Ovary (tissue), 9 donors: ENCODE data around the gene GPSM1. TPM values are rescaled to one million over a fixed set of nuclear protein-coding genes. Genes with fewer than 3 reads are reported as not detected.

Experiments used
- DNase-seq, 5 donors: peaks; one replicate each; pipeline ENCODE4 v3.0.0-alpha.2; 2019 to 2020
- H3K27ac ChIP-seq, 2 donors: fragments of 200-600 bp; one replicate each; pipeline versions ENCODE4 v1.5.1 to v1.8.0; 2019 to 2022
- H3K27me3 ChIP-seq: fragments of 200-600 bp; one replicate; pipeline ENCODE4 v1.8.0; 2022
- H3K36me3 ChIP-seq: fragments of 200-600 bp; sonication (generic); one replicate; pipeline ENCODE4 v1.5.1; 2019
- H3K4me1 ChIP-seq: one replicate; pipeline ENCODE4 v1.8.1; 2013; ENCODE audit warnings: mild to moderate bottlenecking, moderate library complexity; ENCODE audit not compliant: insufficient read depth
- H3K4me3 ChIP-seq: fragments of 200-600 bp; sonication (generic); one replicate; pipeline ENCODE4 v1.5.1; 2017
- H3K9me3 ChIP-seq, 2 donors: fragments of 200-600 bp in 1 of 2; sonication (generic) in 1 of 2; one replicate each; pipeline versions ENCODE4 v1.5.1 to v1.8.1; 2013 to 2019; ENCODE audit warnings: mild to moderate bottlenecking in 1 of 2, moderate library complexity in 1 of 2
- EP300 ChIP-seq: sonication (generic); formaldehyde crosslinking; IDR thresholded peaks from one replicate; pipeline ENCODE4 v1.6.1; 2017; ENCODE audit warnings: antibody characterized with exemption
- POLR2A ChIP-seq: fragments of 450-650 bp; IDR thresholded peaks from one replicate; pipeline ENCODE4 v1.6.1; 2017; ENCODE audit warnings: antibody characterized with exemption, mild to moderate bottlenecking, moderate library complexity
- WGBS, 3 donors: extraction: QIAGEN DNeasy Blood & Tissue Kit in 1 of 3; methylation state at CpG; one replicate each; pipeline versions ENCODE4 v1.1.5 to v1.1.7; 2013 to 2017; 5-methylcytosine and 5-hydroxymethylcytosine counted together
- intact Hi-C, 4 donors: fragments of 100-400 bp; cut with DNase I; formaldehyde crosslinking; loops; one replicate each; pipeline versions ENCODE4 v1.11.0 to v1.15.1; 2022 to 2023
- polyA plus RNA-seq, 2 donors: library from polyadenylated mRNA; stranded (reverse); fragments of 200-250 nt in 1 of 2; fragments of 350-450 nt in 1 of 2; fragmentation: Illumina TruSeq in 1 of 2; extraction: RNeasy Lipid Tissue Mini Kit (QIAGEN cat#74804) in 1 of 2; gene quantifications; one replicate each; pipeline ENCODE4 v1.2.3, GENCODE V29; 2013 to 2014
- total RNA-seq, 7 donors: library from RNA; depleted of rRNA in 2 of 7; stranded (reverse); fragments of >200 nt in 2 of 7; fragmentation: NEBNext Ultra II Directional in 3 of 7; extraction: Animal tissue kit (Norgen Biotek cat#: 25700) in 3 of 7; gene quantifications; one replicate each; pipeline versions ENCODE4 v1.1.0 to v1.2.4, GENCODE V29; 2016 to 2023
- TF ChIP-seq, protein P1 (sequence below), 3 donors: fragments of 450-650 bp in 2 of 3; fragments of 200-600 bp in 1 of 3; IDR thresholded peaks; one replicate each; pipeline versions ENCODE4 v1.5.1 to v1.8.0; 2016 to 2022; ENCODE audit warnings: antibody characterized with exemption in 3 of 3, mild to moderate bottlenecking in 1 of 3
- donor health status: DM: no; HTN: no; CAD: no; lungs with moderate emphysema.
- donor health status: DM: no; HTN: no; CAD: no.
- donor health status: Bipolar disorder and iron deficiency.
- donor health status: DM: yes; HTN: yes; CAD: no.
- donor health status: DM: no; HTN: no; CAD: no.
- donor health status: DM: yes; HTN: yes; CAD: no.

Gene GPSM1
- total and polyA plus RNA-seq, 9 donors, result 0.57 to 65.4 (median 36.3) TPM

GRCh38 chr9:136285501-136286358 lies 41.6 kb upstream of the GPSM1 start:
- intact Hi-C loops, result loop anchor here in 1 of 4 donors (10.0 kb wide), 3 partner anchors 111 to 491 kb away; partner anchors contain the start of gene UBAC1
- no peak overlapping the region for H3K4me3 ChIP-seq

DNA sequence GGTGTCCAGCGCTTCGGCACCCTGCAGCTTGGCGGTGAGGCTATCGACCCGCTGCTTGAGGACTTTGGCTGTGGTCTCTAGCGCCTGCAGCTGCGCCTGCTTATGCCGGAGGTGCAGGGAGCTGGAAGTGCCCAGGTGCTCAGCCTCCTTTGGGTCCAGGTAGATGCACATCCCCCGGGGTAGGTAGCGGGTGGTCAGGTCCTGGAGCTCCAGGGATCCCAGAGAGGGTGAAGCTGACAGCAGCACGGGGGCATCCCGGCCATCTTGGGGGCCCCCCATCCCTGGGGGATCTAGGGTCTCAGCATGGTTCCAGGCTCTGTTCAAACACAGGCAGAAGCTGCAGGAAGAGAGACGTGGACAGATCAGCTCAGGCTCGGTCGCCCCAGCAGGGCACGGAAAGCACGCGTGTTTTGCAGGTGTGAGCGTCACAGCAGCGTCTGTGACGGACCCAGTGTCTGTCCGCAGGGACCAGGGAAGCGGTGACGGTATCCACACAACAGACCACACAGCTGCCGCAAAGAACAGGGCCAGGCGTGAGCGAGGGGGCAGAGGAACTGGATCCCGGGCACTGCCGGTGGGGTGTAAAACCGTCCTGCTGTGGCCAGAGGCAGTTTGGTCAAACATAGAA lies 40.9 kb upstream of the GPSM1 start:
- 78 to 89% (median 83%) methylated on average over 28 to 30 of the region's 30 CpGs for WGBS, 3 donors
- Histone ChIP-seq H3K27me3 (no peaks in the 10 kb centered on the region), H3K4me1 (no peaks in the 10 kb centered on the region), H3K4me3 (no peak overlapping the region), H3K36me3 (no peaks in the 10 kb centered on the region), H3K9me3 (no peaks in the 10 kb centered on the region), H3K27ac (no peak overlapping the region)
- no peak for DNase-seq
- TF ChIP-seq, protein P1, sequence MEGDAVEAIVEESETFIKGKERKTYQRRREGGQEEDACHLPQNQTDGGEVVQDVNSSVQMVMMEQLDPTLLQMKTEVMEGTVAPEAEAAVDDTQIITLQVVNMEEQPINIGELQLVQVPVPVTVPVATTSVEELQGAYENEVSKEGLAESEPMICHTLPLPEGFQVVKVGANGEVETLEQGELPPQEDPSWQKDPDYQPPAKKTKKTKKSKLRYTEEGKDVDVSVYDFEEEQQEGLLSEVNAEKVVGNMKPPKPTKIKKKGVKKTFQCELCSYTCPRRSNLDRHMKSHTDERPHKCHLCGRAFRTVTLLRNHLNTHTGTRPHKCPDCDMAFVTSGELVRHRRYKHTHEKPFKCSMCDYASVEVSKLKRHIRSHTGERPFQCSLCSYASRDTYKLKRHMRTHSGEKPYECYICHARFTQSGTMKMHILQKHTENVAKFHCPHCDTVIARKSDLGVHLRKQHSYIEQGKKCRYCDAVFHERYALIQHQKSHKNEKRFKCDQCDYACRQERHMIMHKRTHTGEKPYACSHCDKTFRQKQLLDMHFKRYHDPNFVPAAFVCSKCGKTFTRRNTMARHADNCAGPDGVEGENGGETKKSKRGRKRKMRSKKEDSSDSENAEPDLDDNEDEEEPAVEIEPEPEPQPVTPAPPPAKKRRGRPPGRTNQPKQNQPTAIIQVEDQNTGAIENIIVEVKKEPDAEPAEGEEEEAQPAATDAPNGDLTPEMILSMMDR (IDR thresholded peaks at IDR 0.05), result no peak
- no peak for TF ChIP-seq EP300
- no peak for TF ChIP-seq POLR2A
- intact Hi-C loops, result loop anchor here in 1 of 4 donors (10.0 kb wide), 3 partner anchors 112 to 492 kb away; partner anchors contain the start of gene UBAC1

More at GRCh38 chr9:136285501-136286358, 41.6 kb upstream of the GPSM1 start:
- no peak for DNase-seq
- 66 to 77% (median 73%) methylated on average over 26 to 28 of the region's 28 CpGs for WGBS, 3 donors
- Histone ChIP-seq H3K36me3 (no peaks in the 10 kb centered on the region), H3K27me3 (no peaks in the 10 kb centered on the region), H3K9me3 (no peaks in the 10 kb centered on the region), H3K4me1 (no peaks in the 10 kb centered on the region), H3K27ac (no peak overlapping the region)
- TF ChIP-seq POLR2A, result no peak
- TF ChIP-seq, protein P1 (IDR thresholded peaks at IDR 0.05), result no peak
- no peak for TF ChIP-seq EP300

- Histone ChIP-seq H3K36me3 (no peaks in the 10 kb centered on the region), H3K9me3 (no peaks in the 10 kb centered on the region), H3K27ac (no peak overlapping the region), H3K4me1 (no peaks in the 10 kb centered on the region), H3K4me3 (no peak overlapping the region), H3K27me3 (no peaks in the 10 kb centered on the region)
- no peak for DNase-seq
- 86 to 89% (median 88%) methylated on average over 13 of the region's 13 CpGs for WGBS, 3 donors
- intact Hi-C loops, result loop anchor here in 1 of 4 donors (10.0 kb wide), 3 partner anchors 112 to 492 kb away; partner anchors contain the start of gene UBAC1
- TF ChIP-seq POLR2A (no peak), EP300 (no peak)
Measured at GRCh38 chr9:136286987-136287379, 40.4 kb upstream of the GPSM1 start.

GRCh38 chr9:136287960-136288753 lies 39.2 kb upstream of the GPSM1 start:
- no peak for TF ChIP-seq EP300
- TF ChIP-seq, protein P1 (IDR thresholded peaks at IDR 0.05), result no peak
- H3K27me3 ChIP-seq, result no peaks in the 10 kb centered on the region
- 20 to 29% (median 27%) methylated on average over 17 to 21 of the region's 21 CpGs for WGBS, 3 donors
- no peak overlapping the region for H3K4me3 ChIP-seq
- DNase-seq, result no peak
- intact Hi-C loops, result loop anchor here in 1 of 4 donors (10.0 kb wide), 3 partner anchors 113 to 493 kb away; partner anchors contain the start of gene UBAC1
- no peaks in the 10 kb centered on the region for H3K4me1 ChIP-seq
- H3K27ac ChIP-seq, result no peak overlapping the region
- no peaks in the 10 kb centered on the region for H3K9me3 ChIP-seq
- H3K36me3 ChIP-seq, result no peaks in the 10 kb centered on the region
